IMR-90 (cell line): Measurements from ENCODE around the gene LILRA2. TPM values are rescaled to one million over a fixed set of nuclear protein-coding genes. Genes with fewer than 3 reads are reported as not detected.
"Not testable (repeated sequence)": the region's sequence is repeated elsewhere in the genome, so short reads cannot be mapped to it uniquely, and the experiment has no call there.

ENCODE experiments used
- ATAC-seq: fragments of 200-7000 bp; cut with Tn5 transposase; 2 replicates; pipeline ENCODE4 v1.9.1; 2020; ENCODE audit warnings: low read depth, mild to moderate bottlenecking, moderate library complexity
- BruUV-seq: library from RNA; stranded (reverse); fragments of 400-500 nt; replicated peaks from 2 replicates; lab custom pipeline; 2021; lab: Mats Ljungman, UMichigan
- CTCF ChIA-PET: fragments of 300-600 bp; formaldehyde crosslinking; extraction: SDS; loops from one replicate; lab custom pipeline; 2021; ENCODE audit warnings: antibody characterized with exemption; lab: Yijun Ruan, JAX
- POLR2A ChIA-PET: fragments of 300-600 bp; sonication (Branson Sonifier 250); formaldehyde crosslinking; loops from one replicate; lab custom pipeline; 2022; ENCODE audit warnings: antibody characterized with exemption; ENCODE audit not compliant: unreplicated experiment; lab: Charles Lee
- DNase-seq: peaks from one replicate; pipeline ENCODE4 v3.0.0; 2013
- H2AFZ ChIP-seq: replicated peaks from 2 replicates; pipeline ENCODE3; 2013; ENCODE audit warnings: low read length, mild to moderate bottlenecking; ENCODE audit not compliant: poor library complexity
- H2AK5ac ChIP-seq: 2 replicates; pipeline ENCODE4 v1.6.1; 2013; ENCODE audit warnings: low read depth, low read length, inconsistent platforms
- H2AK9ac ChIP-seq: replicated peaks from 2 replicates; pipeline ENCODE3; 2013; ENCODE audit warnings: mild to moderate bottlenecking, low read depth, low read length, moderate library complexity; ENCODE audit not compliant: poor library complexity
- H2BK120ac ChIP-seq: 2 replicates; pipeline ENCODE4 v1.6.1; 2013; ENCODE audit warnings: low read depth, low read length, inconsistent platforms
- H2BK15ac ChIP-seq: 3 replicates; pipeline ENCODE4 v1.6.1; 2013; ENCODE audit warnings: low read depth, low read length, inconsistent platforms
- H2BK20ac ChIP-seq: 2 replicates; pipeline ENCODE4 v1.6.1; 2013; ENCODE audit warnings: low read depth, mild to moderate bottlenecking, inconsistent platforms, low read length, moderate library complexity
- H2BK5ac ChIP-seq: 2 replicates; pipeline ENCODE4 v1.6.1; 2013; ENCODE audit warnings: mild to moderate bottlenecking, low read depth, low read length, inconsistent platforms; ENCODE audit not compliant: poor library complexity, severe bottlenecking
- H3K14ac ChIP-seq: replicated peaks from 2 replicates; pipeline ENCODE4 v1.6.1; 2013; ENCODE audit warnings: low read depth, low read length, inconsistent platforms
- H3K18ac ChIP-seq: 2 replicates; pipeline ENCODE4 v1.6.1; 2013; ENCODE audit warnings: low read depth, low read length, control low read depth
- H3K23ac ChIP-seq: 2 replicates; pipeline ENCODE4 v1.6.1; 2013; ENCODE audit warnings: low read depth, low read length, inconsistent platforms
- H3K27ac ChIP-seq: 2 replicates; pipeline ENCODE4 v1.5.1; 2013; ENCODE audit warnings: mild to moderate bottlenecking, control low read depth, low read length; ENCODE audit not compliant: insufficient read depth
- H3K27me3 ChIP-seq: 2 replicates; pipeline ENCODE4 v1.6.1; 2013; ENCODE audit warnings: low read length; ENCODE audit not compliant: control insufficient read depth, insufficient read depth
- H3K36me3 ChIP-seq: 2 replicates; pipeline ENCODE4 v1.6.1; 2013; ENCODE audit warnings: low read length, mixed read lengths; ENCODE audit not compliant: control insufficient read depth, insufficient read depth
- H3K4ac ChIP-seq: 2 replicates; pipeline ENCODE4 v1.6.1; 2013; ENCODE audit warnings: low read depth, low read length, inconsistent platforms
- H3K4me1 ChIP-seq: 2 replicates; pipeline ENCODE4 v1.6.1; 2013; ENCODE audit warnings: low read length, mixed read lengths; ENCODE audit not compliant: control insufficient read depth, insufficient read depth
- H3K4me2 ChIP-seq: 2 replicates; pipeline ENCODE4 v1.6.1; 2013; ENCODE audit warnings: low read depth, mild to moderate bottlenecking, control low read depth, low read length, moderate library complexity
- H3K4me3 ChIP-seq: 2 replicates; pipeline ENCODE4 v1.5.1; 2013; ENCODE audit warnings: low read depth, mild to moderate bottlenecking, control low read depth, low read length, moderate library complexity; ENCODE audit not compliant: insufficient read depth
- H3K56ac ChIP-seq: 2 replicates; pipeline ENCODE4 v1.6.1; 2013; ENCODE audit warnings: low read length, inconsistent platforms; ENCODE audit not compliant: insufficient read depth; ENCODE audit errors: extremely low read depth
- H3K79me1 ChIP-seq, 2 experiments: 2 replicates each; pipeline ENCODE4 v1.6.1; 2013; ENCODE audit warnings: low read length in 2 of 2, inconsistent platforms in 1 of 2, low read depth in 1 of 2
- H3K9ac ChIP-seq: 2 replicates; pipeline ENCODE4 v1.6.1; 2013; ENCODE audit warnings: low read depth, low read length, control low read depth
- H3K9me1 ChIP-seq: 2 replicates; pipeline ENCODE4 v1.6.1; 2013; ENCODE audit warnings: low read length, inconsistent platforms; ENCODE audit not compliant: insufficient read depth
- H3K9me3 ChIP-seq: 2 replicates; pipeline ENCODE4 v1.6.1; 2013; ENCODE audit warnings: low read length; ENCODE audit not compliant: control insufficient read depth, insufficient read depth
- H4K20me1 ChIP-seq: 2 replicates; pipeline ENCODE4 v1.6.1; 2013; ENCODE audit warnings: low read length, inconsistent platforms; ENCODE audit not compliant: insufficient read depth
- H4K5ac ChIP-seq: 2 replicates; pipeline ENCODE4 v1.6.1; 2013; ENCODE audit warnings: mild to moderate bottlenecking, low read depth, low read length, control low read depth
- H4K8ac ChIP-seq, 2 experiments: 2 replicates each; pipeline ENCODE4 v1.6.1; 2013; ENCODE audit warnings: low read depth in 2 of 2, low read length in 2 of 2, control low read depth in 1 of 2, inconsistent platforms in 1 of 2
- H4K91ac ChIP-seq: 2 replicates; pipeline ENCODE4 v1.6.1; 2013; ENCODE audit warnings: low read depth, low read length, inconsistent platforms; ENCODE audit not compliant: insufficient read depth
- WGBS, 2 experiments: methylation state at CpG; one replicate each; pipeline versions ENCODE4 v1.1.5 to v1.1.7; 2013; ENCODE audit warnings: missing lambda C conversion rate in 2 of 2; ENCODE audit not compliant: insufficient read length in 1 of 2; ENCODE audit errors: extremely low coverage in 2 of 2; 5-methylcytosine and 5-hydroxymethylcytosine counted together
- dilution Hi-C: fragments of 300-500 bp; cut with HindIII; formaldehyde crosslinking; loops from one replicate; pipeline ENCODE4 v1.14.3; 2018; ENCODE audit warnings: low sequenced_read_pairs; ENCODE audit not compliant: unreplicated experiment
- in situ Hi-C: fragments of 300-500 bp; cut with MboI; formaldehyde crosslinking; loops from 3 replicates; pipeline ENCODE4 v1.14.3; 2019; ENCODE audit warnings: low sequenced_read_pairs, inconsistent platforms, mixed read lengths
- intact Hi-C: fragments of 100-400 bp; cut with micrococcal nuclease; formaldehyde crosslinking; loops from 2 replicates; pipeline ENCODE4 v1.10.0; 2022
- polyA plus RNA-seq, 3 experiments: library from polyadenylated mRNA; depleted of rRNA; stranded (reverse); fragments of >200 nt; gene quantifications; 2 replicates each; pipeline ENCODE4 v1.2.3, GENCODE V29; 2012; ENCODE audit warnings: low replicate concordance in 1 of 3
- total RNA-seq: library from RNA; depleted of rRNA; stranded (reverse); fragments of >200 nt; gene quantifications from 2 replicates; pipeline ENCODE4 v1.2.3, GENCODE V29; 2012

The LILRA2 gene
- total and polyA plus RNA-seq, 2 of the 4 experiments (the other 2 are of a cell fraction): not detected

DNA sequence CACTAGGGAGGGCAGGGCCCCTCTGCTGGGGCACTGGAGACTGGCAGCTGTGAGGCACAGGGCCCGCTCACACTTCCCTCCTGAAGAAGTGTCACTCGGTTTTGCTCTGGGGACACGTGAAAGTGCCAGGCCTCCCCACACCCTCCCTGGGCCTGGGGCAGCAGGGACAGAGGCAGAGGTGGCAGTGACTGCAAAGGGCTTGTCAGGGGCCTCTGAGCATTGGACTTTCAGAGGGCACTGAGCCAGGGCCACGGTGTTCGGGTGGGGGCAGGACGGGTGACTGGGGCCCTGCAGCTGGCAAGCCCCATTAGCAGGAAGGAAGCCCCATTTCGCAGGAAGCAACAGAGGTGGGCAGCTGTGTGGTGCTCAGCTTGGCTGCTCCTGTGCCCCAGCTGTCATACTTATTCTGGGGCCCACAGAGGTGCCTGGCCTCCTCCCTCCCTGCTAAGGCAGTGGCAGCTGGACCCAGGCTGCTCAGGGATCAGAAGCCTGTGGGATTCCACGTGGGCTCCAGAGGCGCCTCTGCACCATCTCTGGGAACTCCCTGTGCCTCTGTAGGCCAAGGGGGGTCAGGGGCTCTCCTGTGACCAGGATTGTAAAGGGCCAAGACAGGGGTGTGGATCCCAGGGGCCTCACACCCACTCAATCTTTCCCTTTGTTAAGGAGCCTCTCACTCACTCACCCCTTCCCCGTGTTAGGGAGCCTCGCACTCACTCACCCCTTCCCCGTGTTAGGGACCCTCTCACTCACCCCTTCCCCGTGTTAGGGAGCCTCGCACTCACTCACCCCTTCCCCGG is 51.5 kb downstream of the LILRA2 start:
- H4K91ac ChIP-seq, H4K20me1 ChIP-seq, H2AK9ac ChIP-seq, H2BK15ac ChIP-seq, H3K14ac ChIP-seq, H4K8ac ChIP-seq, H3K4me3 ChIP-seq, H2BK5ac ChIP-seq, H3K4me1 ChIP-seq, H3K4me2 ChIP-seq, H2AK5ac ChIP-seq, H3K23ac ChIP-seq, ATAC-seq, H3K9me3 ChIP-seq, H3K79me1 ChIP-seq, H2BK20ac ChIP-seq, H2BK120ac ChIP-seq, POLR2A ChIA-PET, intact Hi-C loops, H3K27ac ChIP-seq, in situ Hi-C loops, H4K5ac ChIP-seq, H3K9ac ChIP-seq, CTCF ChIA-PET, H3K18ac ChIP-seq, H3K27me3 ChIP-seq, BruUV-seq, H3K36me3 ChIP-seq, H3K4ac ChIP-seq, dilution Hi-C loops, H3K56ac ChIP-seq, H2AFZ ChIP-seq, H3K9me1 ChIP-seq, DNase-seq: not testable (repeated sequence)
- WGBS, 2 experiments: 63% methylated on average over 5 of the region's 15 CpGs; no CpG with 5 or more reads in 1 of the 2 experiments
